Ishikawa (cell line): ENCODE results near the gene PMS1.

ENCODE experiments used
- CEBPB ChIP-seq: IDR thresholded peaks from 2 replicates; pipeline ENCODE4 v1.6.1; 2012
- EGR1 ChIP-seq: IDR thresholded peaks from 2 replicates; pipeline ENCODE4 v1.6.1; 2012
- EP300 ChIP-seq: IDR thresholded peaks from 2 replicates; pipeline ENCODE4 v1.6.1; 2012; ENCODE audit warnings: borderline replicate concordance
- FOXM1 ChIP-seq: IDR thresholded peaks from 2 replicates; pipeline ENCODE4 v1.6.1; 2012; ENCODE audit warnings: low read depth, borderline replicate concordance
- RAD21 ChIP-seq: IDR thresholded peaks from 2 replicates; pipeline ENCODE4 v1.6.1; 2012; ENCODE audit warnings: low read depth
- TAF1 ChIP-seq: IDR thresholded peaks from 2 replicates; pipeline ENCODE4 v1.6.1; 2012; ENCODE audit warnings: low read depth, mild to moderate bottlenecking
- TEAD4 ChIP-seq: IDR thresholded peaks from 2 replicates; pipeline ENCODE4 v1.6.1; 2012
- YY1 ChIP-seq: IDR thresholded peaks from 2 replicates; pipeline ENCODE4 v1.6.1; 2012; ENCODE audit warnings: low read depth
- TF ChIP-seq, protein P1 (sequence below): IDR thresholded peaks from 2 replicates; pipeline ENCODE4 v1.6.1; 2012; ENCODE audit warnings: low read depth, mild to moderate bottlenecking
- TF ChIP-seq, protein P2 (sequence below): IDR thresholded peaks from 2 replicates; pipeline ENCODE4 v1.6.1; 2012

DNA sequence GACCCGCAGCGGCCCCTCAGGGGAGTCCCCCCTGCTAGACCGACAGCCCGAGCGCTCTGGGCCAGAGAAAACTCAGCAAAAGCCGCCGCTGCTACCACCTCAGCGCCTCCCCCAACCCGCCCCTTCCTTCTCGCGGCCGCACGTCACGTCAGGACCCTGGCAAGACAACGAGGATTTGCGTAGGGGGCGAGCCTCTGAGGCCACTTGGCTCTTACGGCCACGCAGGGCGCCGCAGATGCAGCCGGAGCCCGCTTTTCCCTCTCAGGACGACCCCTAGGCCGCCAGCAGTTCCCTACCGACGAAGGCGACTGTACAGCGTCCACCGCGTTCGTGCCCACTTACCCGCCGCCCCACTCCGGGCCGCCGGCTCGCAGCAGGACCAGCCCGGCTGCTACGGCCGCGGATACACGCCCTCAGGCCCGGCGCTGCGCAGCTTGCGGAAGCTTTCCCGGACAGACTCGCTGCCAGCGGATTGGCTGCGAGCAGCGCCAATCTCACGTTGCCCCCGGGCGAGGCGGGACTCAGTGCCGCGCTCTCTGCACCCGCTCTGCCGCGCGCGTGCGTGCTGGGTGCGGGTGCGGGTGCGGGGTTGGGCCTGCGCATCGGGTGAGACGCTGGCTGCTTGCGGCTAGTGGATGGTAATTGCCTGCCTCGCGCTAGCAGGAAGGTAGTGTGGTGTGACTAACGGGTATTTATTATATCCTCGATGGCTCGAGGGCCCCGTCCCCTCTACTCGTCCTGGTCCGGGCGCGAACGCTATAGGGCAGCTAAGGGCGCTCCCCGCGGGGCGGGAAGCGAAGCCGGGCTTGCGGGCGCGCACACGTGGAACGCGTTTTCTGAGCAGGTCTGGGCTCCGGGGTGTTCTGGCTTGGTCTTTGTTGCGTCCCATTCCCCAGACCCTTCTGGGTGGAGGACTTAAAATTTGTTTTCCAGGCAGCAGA lies at the start of gene PMS1, which contains the start of gene ORMDL1:
- TF ChIP-seq TAF1: peak; percentile 83; the same call in 1 of the 2 replicates
- TF ChIP-seq FOXM1: no peak
- no peak; the same call in 1 of the 2 replicates for TF ChIP-seq EP300
- no peak for TF ChIP-seq CEBPB
- TF ChIP-seq, protein P1, sequence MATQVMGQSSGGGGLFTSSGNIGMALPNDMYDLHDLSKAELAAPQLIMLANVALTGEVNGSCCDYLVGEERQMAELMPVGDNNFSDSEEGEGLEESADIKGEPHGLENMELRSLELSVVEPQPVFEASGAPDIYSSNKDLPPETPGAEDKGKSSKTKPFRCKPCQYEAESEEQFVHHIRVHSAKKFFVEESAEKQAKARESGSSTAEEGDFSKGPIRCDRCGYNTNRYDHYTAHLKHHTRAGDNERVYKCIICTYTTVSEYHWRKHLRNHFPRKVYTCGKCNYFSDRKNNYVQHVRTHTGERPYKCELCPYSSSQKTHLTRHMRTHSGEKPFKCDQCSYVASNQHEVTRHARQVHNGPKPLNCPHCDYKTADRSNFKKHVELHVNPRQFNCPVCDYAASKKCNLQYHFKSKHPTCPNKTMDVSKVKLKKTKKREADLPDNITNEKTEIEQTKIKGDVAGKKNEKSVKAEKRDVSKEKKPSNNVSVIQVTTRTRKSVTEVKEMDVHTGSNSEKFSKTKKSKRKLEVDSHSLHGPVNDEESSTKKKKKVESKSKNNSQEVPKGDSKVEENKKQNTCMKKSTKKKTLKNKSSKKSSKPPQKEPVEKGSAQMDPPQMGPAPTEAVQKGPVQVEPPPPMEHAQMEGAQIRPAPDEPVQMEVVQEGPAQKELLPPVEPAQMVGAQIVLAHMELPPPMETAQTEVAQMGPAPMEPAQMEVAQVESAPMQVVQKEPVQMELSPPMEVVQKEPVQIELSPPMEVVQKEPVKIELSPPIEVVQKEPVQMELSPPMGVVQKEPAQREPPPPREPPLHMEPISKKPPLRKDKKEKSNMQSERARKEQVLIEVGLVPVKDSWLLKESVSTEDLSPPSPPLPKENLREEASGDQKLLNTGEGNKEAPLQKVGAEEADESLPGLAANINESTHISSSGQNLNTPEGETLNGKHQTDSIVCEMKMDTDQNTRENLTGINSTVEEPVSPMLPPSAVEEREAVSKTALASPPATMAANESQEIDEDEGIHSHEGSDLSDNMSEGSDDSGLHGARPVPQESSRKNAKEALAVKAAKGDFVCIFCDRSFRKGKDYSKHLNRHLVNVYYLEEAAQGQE: no peak
- TF ChIP-seq EGR1: 0 out of 2 replicates have a peak, but pooled peaks have one; percentile 21
- TF ChIP-seq TEAD4: no peak
- TF ChIP-seq, protein P2, sequence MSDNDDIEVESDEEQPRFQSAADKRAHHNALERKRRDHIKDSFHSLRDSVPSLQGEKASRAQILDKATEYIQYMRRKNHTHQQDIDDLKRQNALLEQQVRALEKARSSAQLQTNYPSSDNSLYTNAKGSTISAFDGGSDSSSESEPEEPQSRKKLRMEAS: peak; percentile 80
- peak; percentile 37; the same call in 1 of the 2 replicates for TF ChIP-seq YY1
- no peak for TF ChIP-seq RAD21
